ENCODE measurements around the gene MYB.

The MYB gene

DNA sequence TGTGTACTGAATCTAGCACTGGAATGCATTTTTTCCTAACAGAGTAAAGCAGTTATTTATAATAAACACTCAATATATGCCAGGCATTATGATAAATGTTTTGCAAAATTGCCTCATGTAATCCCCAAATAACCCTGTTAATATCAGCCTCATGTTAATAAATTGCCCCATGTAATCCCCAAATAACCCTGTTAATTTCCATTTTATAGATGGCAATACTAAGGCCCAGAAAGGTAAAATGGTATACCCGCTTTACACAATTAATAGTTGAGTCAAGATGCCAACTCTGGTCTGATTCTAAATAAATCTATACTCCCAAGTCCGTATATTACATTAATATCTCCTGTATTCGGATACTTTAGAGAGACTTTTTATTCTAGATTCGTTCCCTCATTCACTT, 6.3 kb downstream of the MYB start:
- no peak for DNase-seq (ENCODE audit: low read depth, low spot score)

DNA sequence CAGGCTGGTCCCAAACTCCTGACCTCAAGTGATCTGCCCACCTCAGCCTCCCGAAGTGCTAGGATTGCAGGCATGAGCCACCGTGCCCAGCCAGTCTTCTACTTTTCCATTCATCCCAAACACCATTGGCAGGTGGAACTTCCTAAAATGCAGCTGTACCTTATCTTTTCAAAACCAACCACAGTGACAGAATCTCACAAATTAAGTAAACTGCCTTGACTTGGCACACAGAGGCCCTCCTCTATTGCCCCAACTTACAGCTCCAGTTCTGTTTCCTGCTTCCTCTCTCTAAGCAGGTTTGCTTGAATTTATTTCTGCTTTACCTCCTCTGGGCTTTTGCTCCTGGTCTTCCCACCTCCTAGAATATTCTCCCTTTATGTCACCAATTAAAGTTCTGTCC, 7.6 kb downstream of the MYB start:
- no peak for DNase-seq (ENCODE audit: low read depth, low spot score)

DNA sequence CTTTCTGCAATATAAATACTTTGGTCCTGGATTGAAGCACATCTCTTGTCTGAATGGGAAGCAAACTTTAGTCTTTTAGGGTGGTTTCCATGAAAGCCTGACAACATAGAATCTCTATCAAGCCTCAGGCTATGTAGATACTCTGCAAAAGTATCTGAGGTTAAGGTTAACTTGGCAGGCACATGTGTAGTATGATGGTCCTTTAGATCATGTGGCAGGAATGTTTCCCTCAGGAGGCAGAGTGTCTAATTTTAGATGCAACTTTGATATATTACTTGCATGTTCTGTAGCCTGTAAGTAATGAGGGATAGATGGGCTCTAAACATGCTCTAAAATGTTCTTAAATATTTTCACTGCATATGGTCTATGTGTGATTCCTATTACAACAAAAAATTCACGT, 8.2 kb downstream of the MYB start:
- no peak for DNase-seq (ENCODE audit: low read depth, low spot score)

DNA sequence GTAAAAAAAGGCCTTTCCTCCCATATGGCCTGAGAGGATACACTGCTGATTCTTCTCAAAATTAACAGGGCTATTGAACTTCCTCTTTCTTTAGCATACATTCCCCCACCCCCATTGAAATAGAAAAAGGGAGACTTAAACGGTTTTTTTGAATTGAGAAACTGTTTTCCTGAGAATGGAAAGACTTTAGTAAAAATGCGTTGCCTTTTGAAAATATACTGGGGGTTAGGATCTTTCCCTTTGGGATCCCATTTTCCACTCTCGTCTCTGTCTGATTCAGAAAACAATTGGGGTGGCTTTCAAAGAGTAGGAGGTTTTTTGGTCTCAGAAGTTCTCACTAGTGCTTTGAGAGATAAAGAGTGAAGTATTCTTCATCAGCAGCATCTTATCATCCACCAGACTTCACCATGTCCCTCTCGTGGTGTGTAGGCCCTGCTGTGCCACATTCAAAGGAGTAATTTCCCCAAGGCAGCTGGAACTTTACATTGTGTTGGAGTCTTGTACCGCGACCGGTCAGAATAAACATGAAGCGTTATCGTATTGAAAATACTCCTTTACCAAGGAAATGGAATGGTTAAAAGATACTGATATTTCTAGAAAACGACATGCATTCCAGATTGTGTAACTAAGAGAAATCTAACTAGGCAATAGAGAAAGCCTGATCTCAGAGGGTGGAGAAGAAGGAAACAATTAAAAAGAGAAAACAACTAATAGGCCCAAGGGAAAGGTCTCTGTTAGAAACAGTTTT, 10.6 kb downstream of the MYB start:
- DNase-seq (ENCODE audit: low read depth, low spot score) = no peak

DNA sequence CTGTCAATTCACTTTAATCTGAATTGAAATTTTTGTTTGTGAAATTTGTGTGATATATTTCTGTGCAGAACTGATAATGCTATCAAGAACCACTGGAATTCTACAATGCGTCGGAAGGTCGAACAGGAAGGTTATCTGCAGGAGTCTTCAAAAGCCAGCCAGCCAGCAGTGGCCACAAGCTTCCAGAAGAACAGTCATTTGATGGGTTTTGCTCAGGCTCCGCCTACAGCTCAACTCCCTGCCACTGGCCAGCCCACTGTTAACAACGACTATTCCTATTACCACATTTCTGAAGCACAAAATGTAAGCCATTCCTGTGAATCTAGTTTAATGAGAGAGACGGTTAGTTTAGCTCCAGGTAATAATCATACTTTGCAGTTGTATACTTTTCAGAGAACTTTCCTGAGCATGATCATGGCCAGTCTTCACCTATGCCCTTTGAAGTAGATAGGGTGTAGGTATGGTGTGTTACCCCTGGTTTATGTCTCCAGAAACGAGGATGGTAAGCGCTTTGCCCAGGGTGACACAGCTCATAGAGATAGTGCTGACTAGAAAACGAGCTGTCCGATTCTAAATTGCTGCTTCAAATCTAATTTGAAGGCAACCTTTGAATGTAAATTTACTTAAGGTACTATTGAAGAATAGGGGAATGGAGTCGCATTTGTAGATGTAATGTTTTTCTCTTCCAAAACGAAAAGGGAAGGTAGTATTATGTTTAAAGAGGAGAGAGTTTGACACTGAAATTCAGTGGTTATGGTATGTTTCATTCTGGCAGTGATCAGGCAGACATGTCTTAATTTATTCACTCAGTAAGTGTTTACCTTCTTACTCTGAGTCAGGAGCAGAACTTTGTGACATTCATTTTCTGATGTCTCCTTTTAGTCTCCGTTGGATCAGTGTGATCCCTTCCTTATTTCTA, 11.4 kb downstream of the MYB start:
- DNase-seq (ENCODE audit: low read depth, low spot score) = no peak

DNA sequence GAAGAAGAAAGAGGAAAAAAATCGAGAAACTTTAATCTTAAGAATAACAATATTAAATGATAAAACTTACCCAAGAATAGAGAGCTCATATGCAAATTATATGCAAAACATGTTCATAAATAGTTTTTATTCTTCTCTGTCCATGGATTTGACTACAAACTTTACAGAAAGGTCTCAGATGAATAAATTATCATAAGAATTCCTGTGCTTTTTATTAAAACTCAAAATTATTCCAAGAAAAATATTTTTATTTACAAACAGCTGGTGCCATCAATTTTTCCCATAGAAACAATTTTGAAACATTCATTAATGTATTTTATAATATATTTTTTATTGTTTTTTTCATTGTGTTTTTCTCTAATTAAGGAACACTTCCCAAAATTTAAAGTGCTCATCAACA, 12.1 kb downstream of the MYB start:
- no peak for DNase-seq (ENCODE audit: low read depth, low spot score)

DNA sequence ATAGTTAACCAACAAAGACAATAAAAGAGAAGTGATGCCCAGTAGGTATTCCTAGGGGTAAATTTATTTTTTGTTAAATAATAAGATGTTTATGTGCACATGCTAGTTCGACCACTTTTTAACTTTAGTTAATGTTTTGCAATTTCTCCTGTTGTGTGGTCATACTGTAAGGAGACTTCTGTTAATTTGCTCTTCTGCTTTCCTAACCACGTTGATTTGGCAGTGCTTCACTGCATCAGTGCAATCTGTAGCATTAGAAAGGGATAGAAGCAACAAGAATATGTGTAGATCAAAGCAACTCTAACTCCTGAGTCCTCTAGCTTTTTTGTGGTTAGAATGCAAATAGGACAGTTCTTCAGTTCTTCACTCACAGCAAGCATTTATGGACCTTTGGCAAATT, 13.9 kb downstream of the MYB start:
- DNase-seq (ENCODE audit: low read depth, low spot score) = no peak

DNA sequence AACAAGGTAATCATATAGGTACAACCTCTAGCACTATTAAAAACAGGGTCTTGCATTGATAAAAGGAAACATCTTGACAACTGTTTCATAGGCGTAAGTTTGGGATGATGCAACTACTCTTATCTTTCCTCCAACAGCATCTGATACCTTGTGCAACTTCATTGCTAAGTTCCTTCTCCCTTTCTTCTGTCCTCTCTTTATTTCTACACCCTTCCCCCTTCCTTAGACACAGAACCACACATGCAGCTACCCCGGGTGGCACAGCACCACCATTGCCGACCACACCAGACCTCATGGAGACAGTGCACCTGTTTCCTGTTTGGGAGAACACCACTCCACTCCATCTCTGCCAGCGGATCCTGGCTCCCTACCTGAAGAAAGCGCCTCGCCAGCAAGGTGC, 14.4 kb downstream of the MYB start:
- no peak for DNase-seq (ENCODE audit: low read depth, low spot score)

DNA sequence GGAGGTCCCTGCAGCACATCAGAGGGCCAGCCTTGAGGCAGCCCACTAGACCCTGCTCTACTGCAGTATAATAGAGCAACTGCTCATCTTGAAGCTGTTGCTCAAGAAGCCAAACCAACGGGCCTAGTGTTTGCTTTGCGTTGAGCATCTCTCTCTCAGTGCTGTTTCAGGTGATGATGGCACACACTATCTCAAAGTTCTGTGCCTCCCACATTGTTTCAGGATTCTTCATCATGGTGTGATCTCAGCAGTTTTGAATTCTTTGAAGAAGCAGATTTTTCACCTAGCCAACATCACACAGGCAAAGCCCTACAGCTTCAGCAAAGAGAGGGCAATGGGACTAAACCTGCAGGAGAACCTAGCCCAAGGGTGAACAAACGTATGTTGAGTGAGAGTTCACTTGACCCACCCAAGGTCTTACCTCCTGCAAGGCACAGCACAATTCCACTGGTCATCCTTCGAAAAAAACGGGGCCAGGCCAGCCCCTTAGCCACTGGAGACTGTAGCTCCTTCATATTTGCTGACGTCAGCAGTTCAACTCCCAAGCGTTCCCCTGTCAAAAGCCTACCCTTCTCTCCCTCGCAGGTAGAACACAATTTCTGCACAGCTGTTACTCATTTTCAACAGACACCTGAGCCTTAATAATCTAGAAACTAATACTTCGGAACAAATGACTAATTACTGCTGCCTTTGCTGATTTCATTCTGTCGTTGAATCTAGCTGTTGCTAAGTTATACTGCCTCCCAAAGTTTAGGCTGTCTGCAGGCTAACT, 15.8 kb downstream of the MYB start:
- DNase-seq (ENCODE audit: low read depth, low spot score) = no peak

DNA sequence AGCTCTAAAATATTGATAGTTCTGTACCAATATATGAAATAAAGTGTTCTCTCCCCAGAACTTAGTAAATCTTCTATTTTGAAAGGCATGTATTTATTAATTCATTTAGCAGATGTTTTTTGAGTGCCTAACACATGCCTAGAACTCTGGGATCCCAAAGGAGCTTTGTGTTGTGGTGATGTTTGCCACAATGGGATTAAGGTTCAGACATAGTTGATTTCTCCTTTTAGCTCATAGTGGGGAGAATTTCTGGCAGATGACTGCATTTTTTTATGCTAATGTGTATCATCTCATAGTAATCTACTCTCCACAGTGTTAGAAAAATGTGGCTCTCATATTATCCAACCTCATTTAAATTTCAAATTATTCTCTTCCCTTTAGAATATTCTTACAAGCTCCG, 21.7 kb downstream of the MYB start:
- DNase-seq (ENCODE audit: low read depth, low spot score) = no peak

DNA sequence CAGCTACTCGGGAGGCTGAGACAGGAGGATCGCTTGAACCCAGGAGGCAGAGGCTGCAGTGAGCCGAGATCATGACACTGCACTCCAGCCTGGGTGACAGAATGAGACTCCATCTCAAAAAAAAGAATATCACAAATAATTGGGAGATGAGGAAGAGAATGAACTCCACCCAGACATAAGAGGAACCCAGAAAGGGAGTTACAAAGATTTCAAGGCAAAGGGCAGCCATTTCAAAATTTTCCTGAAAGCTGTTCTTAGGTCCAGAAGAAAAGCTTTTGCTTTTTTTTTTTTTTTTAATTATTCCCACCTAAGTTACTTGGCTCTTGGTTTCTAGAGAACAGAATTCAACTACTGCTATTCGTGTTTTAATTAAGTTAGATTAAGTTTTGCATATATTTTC, 23.8 kb downstream of the MYB start:
- DNase-seq (ENCODE audit: low read depth, low spot score) = no peak

DNA sequence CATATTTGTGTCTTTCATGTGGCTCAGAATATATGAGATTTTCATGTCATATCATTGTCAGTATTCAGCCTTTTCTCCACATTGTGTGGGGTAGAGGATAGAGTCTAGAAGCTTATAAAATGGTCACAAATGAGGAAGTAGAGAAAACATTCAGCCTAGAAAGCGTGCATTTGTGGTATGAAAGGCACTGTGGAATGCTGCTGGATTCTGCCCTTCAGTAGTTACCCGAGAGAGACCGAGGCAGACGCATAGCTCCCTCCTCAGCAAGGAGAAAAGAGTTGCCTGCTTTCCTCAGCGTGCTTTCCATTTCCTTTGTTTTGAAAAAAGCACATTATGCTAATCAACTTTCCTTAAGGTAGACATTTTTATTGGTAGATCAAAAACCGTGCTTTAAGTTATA, 28.7 kb downstream of the MYB start:
- no peak for DNase-seq (ENCODE audit: low read depth, low spot score)

DNA sequence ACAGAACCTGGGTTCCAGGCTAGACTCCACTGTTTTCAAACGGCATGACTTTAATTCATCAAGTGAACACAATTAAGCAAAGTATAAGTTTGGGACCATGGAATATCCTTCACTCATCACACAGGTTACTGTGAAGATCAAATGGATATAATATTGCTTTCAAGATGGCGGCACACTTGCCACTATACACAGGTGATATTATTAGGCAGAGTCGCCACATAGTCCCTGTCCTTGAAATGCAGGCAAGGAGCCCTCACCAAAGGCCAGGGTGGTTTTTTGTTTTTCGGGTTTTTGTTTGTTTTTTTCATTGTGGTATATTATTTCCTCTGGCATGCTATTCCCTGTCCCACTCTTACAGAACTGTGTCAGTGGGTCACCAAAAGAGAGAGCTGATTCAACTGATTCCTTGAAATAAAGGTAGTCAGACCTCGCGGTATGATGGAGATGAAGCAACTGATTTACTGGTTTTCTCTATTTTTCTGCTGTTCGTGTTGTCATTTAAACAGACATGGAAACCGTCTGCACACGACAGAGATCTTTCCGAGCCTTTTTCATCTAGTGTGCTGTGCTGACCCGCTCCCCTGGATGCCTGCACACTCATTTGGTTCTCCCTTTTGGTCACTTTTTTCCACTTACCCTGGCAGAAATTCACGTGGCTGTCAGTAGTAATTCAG, 29.7 kb downstream of the MYB start:
- DNase-seq (ENCODE audit: low read depth, low spot score) = no peak

DNA sequence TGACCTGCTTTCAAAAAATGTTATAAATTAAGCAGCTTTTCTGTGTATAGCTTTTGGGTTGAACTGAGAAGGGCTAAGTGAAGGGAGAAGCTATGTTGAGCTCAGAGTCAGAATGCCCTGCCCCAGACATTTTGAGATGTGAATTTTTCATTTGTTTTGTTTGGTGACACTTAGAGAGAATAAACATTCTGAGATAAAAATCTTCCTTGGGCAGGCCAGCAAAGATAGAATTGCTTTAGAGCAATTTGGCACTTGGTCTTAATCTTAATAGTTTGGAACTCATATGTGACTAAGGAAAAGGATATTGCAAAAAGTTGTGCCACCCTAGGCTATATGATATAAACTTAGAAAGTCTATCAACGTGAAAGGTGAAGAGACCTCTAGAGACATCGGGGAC, 30.2 kb downstream of the MYB start:
- no peak for DNase-seq (ENCODE audit: low read depth, low spot score)

DNA sequence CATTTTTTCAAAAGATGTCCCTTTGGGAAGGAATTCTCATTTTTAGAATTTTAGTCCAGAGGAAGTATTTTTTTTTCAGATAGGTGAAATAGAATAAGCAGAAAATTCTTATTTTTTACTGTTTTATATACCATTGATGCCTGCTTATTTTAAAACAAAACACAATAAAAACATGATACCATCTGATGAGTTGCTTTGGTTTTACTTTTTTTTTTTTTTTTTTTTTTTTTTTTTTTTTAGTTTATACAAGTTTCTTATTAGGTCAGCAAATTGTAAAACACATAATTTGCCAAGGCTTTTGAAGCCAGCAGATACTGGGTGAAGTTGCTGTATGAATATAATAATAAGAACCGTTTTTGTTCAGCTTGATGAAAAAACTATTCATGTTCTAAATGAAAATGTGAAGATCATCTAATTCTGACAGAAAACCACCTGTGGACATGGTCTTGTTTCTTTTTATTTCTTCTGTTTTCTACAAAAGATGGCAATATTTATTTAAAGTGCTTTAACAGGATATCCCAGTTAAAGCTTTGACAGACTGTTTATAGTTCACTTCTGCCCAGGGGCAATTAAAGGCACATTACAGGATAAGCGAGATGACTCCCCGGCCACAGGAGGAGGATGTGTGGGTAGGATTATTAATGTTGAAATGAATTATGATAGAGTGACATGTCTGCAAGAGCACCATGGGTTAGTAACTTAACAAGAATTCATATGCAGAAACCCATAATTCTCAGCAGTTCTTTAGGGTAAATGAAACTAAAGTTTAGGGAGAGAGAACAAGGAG, 31.1 kb downstream of the MYB start:
- no peak for DNase-seq (ENCODE audit: low read depth, low spot score)

DNA sequence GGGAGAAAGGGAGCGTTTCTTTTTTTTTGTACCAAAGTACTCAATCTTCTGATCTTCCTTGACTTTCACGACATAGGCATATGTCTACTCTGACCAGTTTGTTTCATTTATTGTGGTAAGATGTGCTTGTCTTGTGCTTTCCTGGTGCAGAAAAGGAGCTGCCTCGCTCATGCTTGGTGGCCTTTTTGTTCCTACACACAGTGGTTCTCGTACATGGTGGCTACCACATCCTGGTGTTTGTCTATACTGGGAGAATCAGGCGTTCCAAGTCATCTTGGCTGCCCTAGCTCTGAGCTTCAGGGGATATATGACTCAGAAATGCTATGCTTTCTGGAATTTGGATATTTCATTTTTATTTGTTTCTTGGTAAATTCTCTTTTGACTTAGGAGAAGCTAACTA, 31.8 kb downstream of the MYB start:
- DNase-seq (ENCODE audit: low read depth, low spot score) = no peak

DNA sequence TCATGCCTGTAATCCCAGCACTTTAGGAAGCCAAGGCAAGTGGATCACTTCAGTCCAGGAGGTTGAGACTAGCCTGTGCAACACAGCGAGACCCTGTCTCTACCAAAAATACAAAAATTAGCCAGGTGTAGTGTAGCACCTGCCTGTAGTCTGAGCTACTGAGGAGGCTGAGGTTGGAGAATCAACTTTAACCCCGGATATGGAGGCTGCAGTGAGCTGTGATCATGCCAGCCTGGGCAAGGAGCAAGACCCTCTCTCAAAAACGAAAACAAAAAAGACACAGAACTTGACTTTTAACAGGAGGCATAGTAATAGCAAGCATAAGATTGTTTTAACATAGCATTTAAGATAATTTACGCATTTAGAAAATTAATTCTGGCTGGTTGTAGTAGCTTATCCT, 32.5 kb downstream of the MYB start:
- DNase-seq (ENCODE audit: low read depth, low spot score) = no peak

DNA sequence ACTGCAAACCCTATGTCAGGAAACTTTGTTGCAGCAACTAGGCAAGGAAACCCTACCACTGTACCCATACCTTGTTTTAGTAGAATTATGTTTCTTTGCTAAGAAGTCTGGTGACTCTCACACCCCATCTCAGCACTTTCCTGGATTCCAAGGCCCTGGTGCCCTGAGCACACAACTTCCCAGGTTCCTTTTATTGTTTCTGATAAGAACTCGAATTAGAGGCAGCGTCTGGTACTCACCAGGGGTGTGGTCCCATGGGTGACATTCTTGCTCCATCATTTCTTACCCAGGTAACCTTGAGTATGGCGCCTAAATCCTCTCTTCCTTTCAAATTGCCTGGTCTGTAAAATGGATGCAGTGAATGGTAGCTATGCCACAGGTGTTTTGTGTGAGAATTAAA, 34.1 kb downstream of the MYB start:
- no peak for DNase-seq (ENCODE audit: low read depth, low spot score)

DNA sequence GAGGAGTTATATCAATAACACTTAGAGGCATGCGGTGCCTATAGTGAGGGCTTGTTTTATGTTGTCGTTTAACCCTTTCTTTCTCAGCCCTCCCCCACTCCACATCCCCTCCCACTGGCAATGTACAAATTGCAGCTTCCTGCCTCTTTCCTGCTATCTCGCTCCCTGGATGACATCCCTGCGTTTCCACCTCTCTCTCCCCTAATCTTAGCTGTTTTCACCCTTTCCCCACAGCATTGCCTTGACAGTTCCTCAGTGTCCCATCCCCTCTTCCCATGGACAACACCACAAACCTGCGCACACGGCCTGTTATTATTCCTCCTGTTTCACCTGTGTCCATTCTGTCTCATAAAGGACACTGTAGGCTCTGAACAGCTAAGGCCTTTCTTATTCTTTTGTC, 34.5 kb downstream of the MYB start:
- no peak for DNase-seq (ENCODE audit: low read depth, low spot score)

DNA sequence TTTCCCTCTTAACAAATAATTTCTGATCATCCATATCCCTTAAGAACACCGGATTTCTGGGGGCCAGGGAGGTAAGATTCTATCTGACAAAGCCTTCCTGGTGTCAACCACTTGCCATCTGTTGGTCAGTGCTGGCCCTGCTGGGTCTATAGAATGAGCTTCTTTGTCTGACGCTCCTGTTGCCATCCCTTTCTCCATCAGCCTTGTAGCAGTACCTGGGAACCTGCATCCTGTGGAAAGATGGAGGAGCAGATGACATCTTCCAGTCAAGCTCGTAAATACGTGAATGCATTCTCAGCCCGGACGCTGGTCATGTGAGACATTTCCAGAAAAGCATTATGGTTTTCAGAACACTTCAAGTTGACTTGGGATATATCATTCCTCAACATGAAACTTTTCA, 36.6 kb downstream of the MYB start:
- DNase-seq (ENCODE audit: low read depth, low spot score) = no peak

DNA sequence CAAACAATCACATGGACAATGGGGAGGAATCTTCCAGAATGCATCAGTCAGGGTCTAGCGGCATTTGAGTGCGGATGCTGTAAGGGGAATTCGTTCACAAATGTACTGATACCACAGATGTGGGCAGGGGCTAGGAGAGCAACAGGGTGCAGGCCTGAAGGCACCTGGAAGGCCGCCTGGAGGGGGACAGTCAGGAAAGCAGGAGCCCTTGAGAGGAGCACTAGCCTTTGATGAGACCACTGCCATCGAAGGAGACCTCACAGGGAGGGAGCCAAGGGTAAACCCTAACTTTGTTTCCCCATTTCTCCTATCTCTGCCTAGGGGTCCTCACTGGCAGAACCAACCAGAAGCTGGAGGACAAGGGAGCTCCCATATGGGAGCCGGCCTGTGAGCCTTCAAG, 38.2 kb downstream of the MYB start:
- no peak for DNase-seq (ENCODE audit: low read depth, low spot score)
